Breast epithelium (tissue), 3 donors: Measurements from ENCODE around the gene RTL5.

Source experiments
- POLR2A ChIP-seq: fragments of 450-650 bp; IDR thresholded peaks from one replicate; pipeline ENCODE4 v1.6.1; 2016; ENCODE audit warnings: antibody characterized with exemption, mild to moderate bottlenecking, moderate library complexity
- POLR2AphosphoS5 ChIP-seq, 3 donors: sonication (generic); formaldehyde crosslinking; IDR thresholded peaks; one replicate each; pipeline ENCODE4 v1.6.1; 2017; ENCODE audit warnings: antibody characterized with exemption in 3 of 3

- TF ChIP-seq POLR2AphosphoS5 (IDR thresholded peaks at IDR 0.05): no peak
- TF ChIP-seq POLR2A: no peak
Measured at GRCh38 chrX:72102760-72103159, 29.0 kb downstream of the RTL5 start.
